Measurements from ENCODE around the gene PBX1.

The PBX1 gene

GRCh38 chr1:164675342-164675904, 116.4 kb downstream of the PBX1 start:
- Histone ChIP-seq H3K27ac (ENCODE audit: low read length) (no peak overlapping the region), H3K27me3 (ENCODE audit: insufficient read depth, low read length, poor library complexity) (no peaks in the 10 kb centered on the region), H3K9ac (ENCODE audit: low read depth, low read length) (no peak overlapping the region), H3K4me2 (ENCODE audit: insufficient read depth, low read length) (no peak overlapping the region), H3K36me3 (ENCODE audit: insufficient read depth, low read length) (no peaks in the 10 kb centered on the region), H3K4me3 (ENCODE audit: low read depth in 1 of 2, low read length in 2 of 2) (no peak overlapping the region), H3K79me2 (ENCODE audit: insufficient read depth, low read length) (no peaks in the 10 kb centered on the region), H3K9me3 (ENCODE audit: insufficient read depth, low read length, severe bottlenecking) (no peaks in the 10 kb centered on the region), H2AFZ (ENCODE audit: low read depth, low read length) (no peak overlapping the region), H4K20me1 (ENCODE audit: insufficient read depth, low read length) (no peaks in the 10 kb centered on the region), H3K4me1 (ENCODE audit: insufficient read depth, low read length) (no peaks in the 10 kb centered on the region)
- no peak for DNase-seq
- ATAC-seq (ENCODE audit: insufficient read depth, low read depth): no peak
- TF ChIP-seq EZH2 (IDR thresholded peaks at IDR 0.05; ENCODE audit: borderline replicate concordance, low read depth, low read length, severe bottlenecking) (no peak), CTCF (IDR thresholded peaks at IDR 0.05; ENCODE audit: borderline replicate concordance, extremely low read depth, low read length, poor library complexity, severe bottlenecking) (no peak)

GRCh38 chr1:164678136-164678700, 119.2 kb downstream of the PBX1 start:
- Histone ChIP-seq H3K9ac (ENCODE audit: low read depth, low read length) (no peak overlapping the region), H3K27me3 (ENCODE audit: insufficient read depth, low read length, poor library complexity) (peaks cover 4% of the 10 kb centered on the region), H4K20me1 (ENCODE audit: insufficient read depth, low read length) (no peaks in the 10 kb centered on the region), H3K36me3 (ENCODE audit: insufficient read depth, low read length) (no peaks in the 10 kb centered on the region), H2AFZ (ENCODE audit: low read depth, low read length) (no peak overlapping the region), H3K27ac (ENCODE audit: low read length) (no peak overlapping the region), H3K4me3 (ENCODE audit: low read depth in 1 of 2, low read length in 2 of 2) (no peak overlapping the region), H3K4me2 (ENCODE audit: insufficient read depth, low read length) (no peak overlapping the region), H3K79me2 (ENCODE audit: insufficient read depth, low read length) (no peaks in the 10 kb centered on the region), H3K9me3 (ENCODE audit: insufficient read depth, low read length, severe bottlenecking) (no peaks in the 10 kb centered on the region), H3K4me1 (ENCODE audit: insufficient read depth, low read length) (no peaks in the 10 kb centered on the region)
- ATAC-seq (ENCODE audit: insufficient read depth, low read depth): no peak
- TF ChIP-seq CTCF (IDR thresholded peaks at IDR 0.05; ENCODE audit: borderline replicate concordance, extremely low read depth, low read length, poor library complexity, severe bottlenecking): no peak
- no peak for DNase-seq

- no peak for TF ChIP-seq CTCF (IDR thresholded peaks at IDR 0.05; ENCODE audit: borderline replicate concordance, extremely low read depth, low read length, poor library complexity, severe bottlenecking)
- no peak for TF ChIP-seq EZH2 (IDR thresholded peaks at IDR 0.05; ENCODE audit: borderline replicate concordance, low read depth, low read length, severe bottlenecking)
- no peaks in the 10 kb centered on the region for H3K9me3 ChIP-seq (ENCODE audit: insufficient read depth, low read length, severe bottlenecking)
- H3K4me1 ChIP-seq (ENCODE audit: insufficient read depth, low read length): no peaks in the 10 kb centered on the region
- H3K27me3 ChIP-seq (ENCODE audit: insufficient read depth, low read length, poor library complexity): peaks cover 11% of the 10 kb centered on the region
- no peaks in the 10 kb centered on the region for H3K36me3 ChIP-seq (ENCODE audit: insufficient read depth, low read length)
- H2AFZ ChIP-seq (ENCODE audit: low read depth, low read length): no peak overlapping the region
- no peak overlapping the region for H3K4me2 ChIP-seq (ENCODE audit: insufficient read depth, low read length)
- no peak overlapping the region for H3K27ac ChIP-seq (ENCODE audit: low read length)
- no peak overlapping the region for H3K9ac ChIP-seq (ENCODE audit: low read depth, low read length)
- DNase-seq (no peak), ATAC-seq (ENCODE audit: insufficient read depth, low read depth) (no peak)
- no peak overlapping the region for H3K4me3 ChIP-seq (ENCODE audit: low read depth in 1 of 2, low read length in 2 of 2)
- no peaks in the 10 kb centered on the region for H4K20me1 ChIP-seq (ENCODE audit: insufficient read depth, low read length)
- no peaks in the 10 kb centered on the region for H3K79me2 ChIP-seq (ENCODE audit: insufficient read depth, low read length)
These were observed 123.6 kb downstream of the PBX1 start for GRCh38 chr1:164682570-164682969.

Measured in DND-41 (cell line).